Frontal cortex (tissue), 4 donors: ENCODE results near the gene RBFOX2. TPM values are rescaled to one million over a fixed set of nuclear protein-coding genes. Genes with fewer than 3 reads are reported as not detected.

Experiments used
- DNase-seq, 2 donors: peaks; one replicate each; pipeline ENCODE4 v3.0.0; 2012; ENCODE audit warnings: low spot score in 2 of 2
- FAIRE-seq: peaks from 2 replicates; lab custom pipeline; 2012; peaks lifted over from hg19 to GRCh38; lab: Jason Lieb, UNC
- total RNA-seq: library from RNA; depleted of rRNA; stranded (reverse); fragments of >200 nt; gene quantifications from one replicate; pipeline ENCODE4 v1.2.3, GENCODE V29; 2014
- donor health status: control.
- donor health status: control.
- donor health status: control.

Gene RBFOX2
- total RNA-seq, 1 donor from 2014 or later = 390 TPM

DNA sequence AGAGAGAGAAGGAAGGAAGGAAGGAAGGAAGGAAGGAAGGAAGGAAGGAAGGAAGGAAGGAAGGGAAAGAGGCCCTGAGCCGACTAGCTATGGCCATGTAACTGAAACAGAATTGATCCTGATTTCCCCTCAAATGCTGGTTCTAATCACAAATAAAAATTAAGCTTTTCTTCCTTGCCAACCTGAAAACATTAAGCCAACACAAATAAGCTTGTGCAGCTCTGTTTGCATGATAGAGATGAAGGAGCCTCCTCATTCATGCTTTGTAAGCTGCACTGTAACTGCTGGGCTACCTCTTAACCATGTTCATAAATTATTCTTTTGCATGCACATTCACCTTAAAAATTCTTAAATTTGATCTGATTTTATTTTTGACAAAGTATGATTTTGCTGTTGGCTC is 338.6 kb downstream of the RBFOX2 start:
- no peak for FAIRE-seq
- no peak for DNase-seq

- DNase-seq (no peak), FAIRE-seq (no peak)
Observed at GRCh38 chr22:35688913-35689675, 339.5 kb downstream of the RBFOX2 start.

Other genes with a start within 250 kb of the RBFOX2 start
- 1.6 TPM for gene APOL3, start 131.9 kb upstream of the RBFOX2 start, total RNA-seq
- gene APOL4, start 173.0 kb upstream of the RBFOX2 start, total RNA-seq = 7.7 TPM
- gene APOL2, start 210.7 kb upstream of the RBFOX2 start, total RNA-seq = 5.3 TPM
- 1.2 TPM for gene APOL1, start 224.3 kb upstream of the RBFOX2 start, total RNA-seq